ENCODE data around the gene EGFR.
"Not testable (repeated sequence)": the region's sequence is repeated elsewhere in the genome, so short reads cannot be mapped to it uniquely, and the experiment has no call there.

DNA sequence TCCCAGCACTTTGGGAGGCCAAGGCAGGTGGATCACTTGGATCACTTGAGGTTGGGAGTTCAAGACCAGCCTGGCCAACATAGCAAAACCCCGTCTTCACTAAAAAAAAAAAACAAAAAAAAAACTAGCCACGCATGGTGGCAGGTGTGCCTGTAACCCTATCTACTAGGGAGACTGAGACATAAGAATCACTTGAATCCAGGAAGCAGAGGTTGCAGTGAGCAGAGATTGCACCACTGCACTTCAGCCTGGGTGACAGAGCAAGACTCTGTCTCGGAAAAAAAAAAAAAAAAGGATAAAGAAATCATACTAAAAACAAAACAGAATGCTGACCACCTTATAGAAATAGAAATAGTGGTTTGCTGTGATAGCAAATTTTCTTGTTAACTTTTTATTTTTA, 16.6 kb downstream of the EGFR start:
- TF ChIP-seq, protein P1, sequence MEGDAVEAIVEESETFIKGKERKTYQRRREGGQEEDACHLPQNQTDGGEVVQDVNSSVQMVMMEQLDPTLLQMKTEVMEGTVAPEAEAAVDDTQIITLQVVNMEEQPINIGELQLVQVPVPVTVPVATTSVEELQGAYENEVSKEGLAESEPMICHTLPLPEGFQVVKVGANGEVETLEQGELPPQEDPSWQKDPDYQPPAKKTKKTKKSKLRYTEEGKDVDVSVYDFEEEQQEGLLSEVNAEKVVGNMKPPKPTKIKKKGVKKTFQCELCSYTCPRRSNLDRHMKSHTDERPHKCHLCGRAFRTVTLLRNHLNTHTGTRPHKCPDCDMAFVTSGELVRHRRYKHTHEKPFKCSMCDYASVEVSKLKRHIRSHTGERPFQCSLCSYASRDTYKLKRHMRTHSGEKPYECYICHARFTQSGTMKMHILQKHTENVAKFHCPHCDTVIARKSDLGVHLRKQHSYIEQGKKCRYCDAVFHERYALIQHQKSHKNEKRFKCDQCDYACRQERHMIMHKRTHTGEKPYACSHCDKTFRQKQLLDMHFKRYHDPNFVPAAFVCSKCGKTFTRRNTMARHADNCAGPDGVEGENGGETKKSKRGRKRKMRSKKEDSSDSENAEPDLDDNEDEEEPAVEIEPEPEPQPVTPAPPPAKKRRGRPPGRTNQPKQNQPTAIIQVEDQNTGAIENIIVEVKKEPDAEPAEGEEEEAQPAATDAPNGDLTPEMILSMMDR (IDR thresholded peaks at IDR 0.05; ENCODE audit: low read depth, low read length): not testable (repeated sequence)
- TF ChIP-seq POLR2A (IDR thresholded peaks at IDR 0.05; ENCODE audit: extremely low read depth, insufficient read length): not testable (repeated sequence)
- TF ChIP-seq, protein P2, sequence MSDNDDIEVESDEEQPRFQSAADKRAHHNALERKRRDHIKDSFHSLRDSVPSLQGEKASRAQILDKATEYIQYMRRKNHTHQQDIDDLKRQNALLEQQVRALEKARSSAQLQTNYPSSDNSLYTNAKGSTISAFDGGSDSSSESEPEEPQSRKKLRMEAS (IDR thresholded peaks at IDR 0.05; ENCODE audit: low read depth, low read length): not testable (repeated sequence)
